IMR-90 (cell line): ENCODE results near the gene CDA.

Experiments
- CEBPB ChIP-seq: IDR thresholded peaks from 2 replicates; pipeline ENCODE4 v1.6.1; 2012; ENCODE audit warnings: low read depth, low read length, improper control_type of control experiment
- CHD1 ChIP-seq: IDR thresholded peaks from 2 replicates; pipeline ENCODE4 v1.6.1; 2012; ENCODE audit warnings: low read depth, low read length, improper control_type of control experiment
- MAZ ChIP-seq: IDR thresholded peaks from 2 replicates; pipeline ENCODE4 v1.6.1; 2012; ENCODE audit warnings: low read depth, mild to moderate bottlenecking, low read length, improper control_type of control experiment, moderate library complexity, borderline replicate concordance
- POLR2A ChIP-seq: IDR thresholded peaks from 2 replicates; pipeline ENCODE4 v1.6.1; 2012; ENCODE audit warnings: mild to moderate bottlenecking, low read depth, low read length
- TF ChIP-seq, protein P1 (sequence below): conservative IDR thresholded peaks from 2 replicates; pipeline ENCODE4 v1.5.1; 2012; ENCODE audit warnings: mild to moderate bottlenecking, low read depth, low read length, improper control_type of control experiment

DNA sequence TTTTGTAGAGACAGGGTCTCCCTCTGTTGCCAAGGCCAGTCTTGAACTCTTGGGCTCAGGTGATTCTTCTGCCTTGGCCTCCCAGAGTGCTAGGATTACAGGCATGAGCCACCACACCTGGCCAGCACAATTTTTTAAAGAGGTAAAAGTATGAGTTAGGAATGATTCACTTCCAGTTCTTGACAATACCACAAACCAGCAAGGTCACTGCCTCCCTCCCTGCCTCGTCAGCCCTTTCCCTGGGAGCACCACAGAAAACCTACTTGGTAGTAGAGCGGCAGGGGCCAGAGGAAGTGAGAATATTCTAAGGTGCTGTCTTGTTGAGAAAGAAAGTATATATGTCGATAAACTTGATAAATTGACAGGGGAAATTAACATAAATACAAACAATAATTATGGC, 10.8 kb upstream of the CDA start:
- no peak for TF ChIP-seq CEBPB
- TF ChIP-seq, protein P1, sequence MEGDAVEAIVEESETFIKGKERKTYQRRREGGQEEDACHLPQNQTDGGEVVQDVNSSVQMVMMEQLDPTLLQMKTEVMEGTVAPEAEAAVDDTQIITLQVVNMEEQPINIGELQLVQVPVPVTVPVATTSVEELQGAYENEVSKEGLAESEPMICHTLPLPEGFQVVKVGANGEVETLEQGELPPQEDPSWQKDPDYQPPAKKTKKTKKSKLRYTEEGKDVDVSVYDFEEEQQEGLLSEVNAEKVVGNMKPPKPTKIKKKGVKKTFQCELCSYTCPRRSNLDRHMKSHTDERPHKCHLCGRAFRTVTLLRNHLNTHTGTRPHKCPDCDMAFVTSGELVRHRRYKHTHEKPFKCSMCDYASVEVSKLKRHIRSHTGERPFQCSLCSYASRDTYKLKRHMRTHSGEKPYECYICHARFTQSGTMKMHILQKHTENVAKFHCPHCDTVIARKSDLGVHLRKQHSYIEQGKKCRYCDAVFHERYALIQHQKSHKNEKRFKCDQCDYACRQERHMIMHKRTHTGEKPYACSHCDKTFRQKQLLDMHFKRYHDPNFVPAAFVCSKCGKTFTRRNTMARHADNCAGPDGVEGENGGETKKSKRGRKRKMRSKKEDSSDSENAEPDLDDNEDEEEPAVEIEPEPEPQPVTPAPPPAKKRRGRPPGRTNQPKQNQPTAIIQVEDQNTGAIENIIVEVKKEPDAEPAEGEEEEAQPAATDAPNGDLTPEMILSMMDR: no peak
- TF ChIP-seq POLR2A: no peak
- TF ChIP-seq CHD1: no peak
- no peak for TF ChIP-seq MAZ
